Urothelium cell line (cell line): ENCODE results near the gene NFATC1.

Experiments
- DNase-seq: peaks from one replicate; pipeline ENCODE4 v3.0.0; 2011; ENCODE audit warnings: low spot score, mixed read lengths
- FAIRE-seq: peaks from 2 replicates; lab custom pipeline; 2011; peaks lifted over from hg19 to GRCh38; lab: Jason Lieb, UNC

The NFATC1 gene

GRCh38 chr18:79438898-79439627 is 43.3 kb downstream of the NFATC1 start:
- DNase-seq, result no peak
- FAIRE-seq, result no peak

GRCh38 chr18:79439628-79440023 is 43.9 kb downstream of the NFATC1 start:
- DNase-seq, result no peak
- no peak for FAIRE-seq

- no peak for FAIRE-seq
- DNase-seq, result no peak
Observed at GRCh38 chr18:79440316-79441110, 44.8 kb downstream of the NFATC1 start.

GRCh38 chr18:79441420-79441819 is 45.7 kb downstream of the NFATC1 start:
- DNase-seq, result no peak
- FAIRE-seq, result no peak

- FAIRE-seq (no peak), DNase-seq (no peak)
Observed at GRCh38 chr18:79442508-79443221, 46.9 kb downstream of the NFATC1 start.

DNA sequence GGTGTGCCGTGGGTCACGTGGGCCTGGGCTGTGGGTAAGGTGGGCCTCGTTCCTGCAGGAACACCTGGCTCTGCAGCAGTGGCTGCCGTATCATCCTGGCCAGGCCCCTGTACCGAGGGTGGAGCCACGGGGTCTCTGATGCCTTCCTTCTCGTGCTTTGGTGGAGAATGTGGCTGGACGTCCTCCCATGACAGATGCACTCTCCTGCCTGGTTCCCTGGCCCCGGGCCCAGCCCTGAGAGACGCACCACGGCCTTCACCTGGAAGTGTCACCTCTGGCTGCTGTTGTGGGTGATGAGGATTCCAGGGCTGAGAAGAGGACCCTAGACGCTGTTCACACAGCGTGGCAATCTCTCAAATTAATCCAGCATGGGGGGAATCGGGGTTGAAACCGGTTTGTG is 49.5 kb downstream of the NFATC1 start:
- DNase-seq (no peak), FAIRE-seq (no peak)

GRCh38 chr18:79445696-79446561 is 50.2 kb downstream of the NFATC1 start:
- FAIRE-seq (no peak), DNase-seq (no peak)

- no peak for FAIRE-seq
- DNase-seq, result no peak
Observed at GRCh38 chr18:79446931-79447330, 51.2 kb downstream of the NFATC1 start.

- no peak for DNase-seq
- no peak for FAIRE-seq
Observed at GRCh38 chr18:79447703-79448367, 52.1 kb downstream of the NFATC1 start.

- no peak for FAIRE-seq
- no peak for DNase-seq
Observed at GRCh38 chr18:79448621-79449020, 52.9 kb downstream of the NFATC1 start.

- FAIRE-seq (no peak), DNase-seq (no peak)
Observed at GRCh38 chr18:79449551-79450288, 54.0 kb downstream of the NFATC1 start.

DNA sequence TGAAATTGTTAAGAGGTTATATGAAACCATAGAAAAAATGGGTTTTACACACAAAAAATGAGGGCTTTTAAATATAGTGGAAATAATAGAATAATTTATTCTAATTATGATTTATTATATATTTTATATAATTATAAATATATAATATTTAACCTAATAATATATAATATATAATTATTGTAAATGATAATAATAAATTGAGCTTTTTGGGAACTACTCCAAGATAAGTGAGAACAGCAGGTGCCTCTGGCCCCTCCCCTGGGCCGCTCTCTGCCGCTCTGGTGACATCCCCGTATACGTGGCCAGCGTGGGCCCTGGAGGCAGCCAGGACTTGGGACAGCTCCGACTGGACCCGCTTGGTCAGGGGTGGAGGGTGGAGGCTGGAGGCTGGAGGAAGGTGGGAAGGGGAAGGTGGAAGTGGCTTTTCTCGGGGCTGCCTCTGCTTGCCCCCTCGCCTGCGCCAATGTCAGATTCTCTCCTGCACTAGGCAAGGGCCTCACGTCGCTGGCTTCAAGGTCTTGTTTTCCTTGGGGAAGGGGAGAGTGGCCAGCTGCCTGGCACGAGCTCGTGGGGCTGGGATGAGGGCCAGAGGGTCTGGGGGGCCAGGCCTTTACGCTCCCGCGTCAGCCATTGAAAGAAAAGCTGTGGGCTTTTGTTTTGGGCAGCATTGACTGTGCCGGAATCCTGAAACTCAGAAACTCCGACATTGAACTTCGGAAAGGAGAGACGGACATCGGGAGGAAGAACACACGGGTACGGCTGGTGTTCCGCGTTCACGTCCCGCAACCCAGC is 54.8 kb downstream of the NFATC1 start:
- no peak for DNase-seq
- no peak for FAIRE-seq

DNA sequence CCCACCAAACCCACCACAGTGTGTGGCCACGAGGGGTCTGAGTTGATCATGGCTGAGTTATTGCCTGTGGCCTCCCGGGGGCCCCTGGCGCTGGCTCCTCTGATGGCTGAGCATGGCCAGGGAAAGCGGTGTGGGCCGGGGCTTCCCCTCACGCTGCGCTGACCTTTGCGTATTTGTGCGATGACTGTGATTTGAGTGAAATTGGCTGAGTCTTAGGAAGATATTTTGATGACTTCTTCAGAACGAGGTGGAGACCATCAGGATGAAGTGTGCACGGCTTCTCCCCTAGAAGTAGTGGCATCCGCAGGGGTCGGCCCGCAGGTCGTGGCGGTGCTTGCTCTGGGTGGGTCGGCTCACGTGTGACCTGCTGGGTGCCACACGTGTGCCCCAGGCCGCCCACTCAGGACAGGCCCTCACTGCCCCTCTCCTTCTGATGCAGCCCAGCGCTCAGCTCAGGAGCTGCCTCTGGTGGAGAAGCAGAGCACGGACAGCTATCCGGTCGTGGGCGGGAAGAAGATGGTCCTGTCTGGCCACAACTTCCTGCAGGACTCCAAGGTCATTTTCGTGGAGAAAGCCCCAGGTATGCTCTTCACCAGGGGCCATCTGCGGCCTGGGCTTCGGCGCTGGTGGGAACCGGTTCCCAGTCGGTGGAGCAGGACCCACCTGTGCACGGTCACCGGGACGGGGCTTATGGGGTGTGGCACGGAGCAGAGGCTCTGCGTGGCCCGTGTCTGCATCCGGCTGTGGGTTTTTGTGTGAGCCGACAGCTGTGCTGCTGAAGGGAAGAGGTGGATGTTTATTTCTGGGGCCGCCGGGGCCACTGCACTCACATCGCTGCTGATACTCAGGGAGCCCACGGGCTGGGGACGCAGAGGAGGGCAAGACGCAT is 55.8 kb downstream of the NFATC1 start:
- DNase-seq, result no peak
- FAIRE-seq, result no peak

DNA sequence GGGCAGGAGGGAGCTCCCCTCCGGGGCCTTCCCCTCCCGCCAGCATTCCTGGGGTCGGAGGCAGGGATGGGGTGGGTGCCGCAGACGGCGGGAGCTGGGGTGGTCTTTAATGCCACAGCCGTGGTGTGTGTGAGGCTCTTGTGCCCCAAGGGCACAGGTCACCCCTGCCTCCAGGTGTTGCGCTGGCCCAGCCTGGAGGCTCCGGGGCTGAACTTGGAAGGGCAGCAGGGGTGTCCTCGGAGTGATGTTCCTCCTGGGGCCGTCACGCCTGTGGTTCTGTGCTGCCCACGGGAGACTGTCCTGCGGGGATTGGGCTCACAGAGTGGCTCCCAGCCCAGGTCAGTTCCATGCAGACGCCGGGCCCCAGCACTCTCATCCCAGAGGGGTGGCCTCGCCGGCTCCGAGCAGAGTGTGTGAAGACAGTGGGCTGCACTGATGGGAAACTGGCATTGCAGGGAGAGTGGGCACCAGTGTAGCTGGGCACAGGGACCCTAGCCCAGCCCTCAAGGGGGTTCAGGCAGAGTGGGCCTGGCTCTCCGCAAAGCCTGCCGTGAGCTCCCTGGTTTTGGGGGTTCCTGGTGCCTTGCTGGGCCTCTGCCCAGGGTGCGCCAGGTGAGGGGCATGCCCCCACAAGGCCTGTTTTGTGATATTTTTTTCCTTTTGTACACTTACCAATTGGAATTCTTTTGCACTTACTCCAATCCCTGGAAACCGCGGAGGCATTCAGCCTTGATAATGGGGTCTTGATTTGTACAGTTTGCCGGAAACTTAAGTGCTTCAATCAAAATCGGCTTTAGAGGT is 56.7 kb downstream of the NFATC1 start:
- no peak for FAIRE-seq
- no peak for DNase-seq

GRCh38 chr18:79452991-79453645 is 57.4 kb downstream of the NFATC1 start:
- FAIRE-seq (no peak), DNase-seq (no peak)
